GM18870 (cell line): ENCODE data around the gene C11orf24.
"Not testable (repeated sequence)": the region's sequence is repeated elsewhere in the genome, so short reads cannot be mapped to it uniquely, and the experiment has no call there.

Experiments used
- ATAC-seq: cut with Tn5 transposase; IDR thresholded peaks from one replicate; pipeline ENCODE4 v1.9.1; 2021; ENCODE audit warnings: moderate library complexity; ENCODE audit not compliant: unreplicated experiment

Gene C11orf24

GRCh38 chr11:68299517-68299879 is 27.7 kb upstream of the C11orf24 start:
- not testable (repeated sequence) for ATAC-seq

- no peak for ATAC-seq
Observed at GRCh38 chr11:68298659-68299516, 27.1 kb upstream of the C11orf24 start.

GRCh38 chr11:68297812-68298658 is 26.3 kb upstream of the C11orf24 start:
- no peak for ATAC-seq

- ATAC-seq: no peak
Observed at GRCh38 chr11:68297494-68297811, 25.7 kb upstream of the C11orf24 start.

- no peak for ATAC-seq
Observed at GRCh38 chr11:68297052-68297378, 25.2 kb upstream of the C11orf24 start.

GRCh38 chr11:68296344-68297051 is 24.7 kb upstream of the C11orf24 start:
- ATAC-seq: no peak

- ATAC-seq: no peak
Observed at GRCh38 chr11:68295940-68296339, 24.2 kb upstream of the C11orf24 start.

GRCh38 chr11:68295271-68295670 is 23.5 kb upstream of the C11orf24 start:
- ATAC-seq: no peak

GRCh38 chr11:68293708-68294107 is 21.9 kb upstream of the C11orf24 start:
- no peak for ATAC-seq

- no peak for ATAC-seq
Observed at GRCh38 chr11:68289456-68289855, 17.7 kb upstream of the C11orf24 start.

- no peak for ATAC-seq
Observed at GRCh38 chr11:68287419-68287818, 15.6 kb upstream of the C11orf24 start.

GRCh38 chr11:68284588-68284987 is 12.8 kb upstream of the C11orf24 start:
- not testable (repeated sequence) for ATAC-seq

GRCh38 chr11:68282861-68283230 is 11.1 kb upstream of the C11orf24 start:
- ATAC-seq: no peak

- peak; percentile 67 for ATAC-seq
Observed at GRCh38 chr11:68282141-68282860, 10.5 kb upstream of the C11orf24 start.

GRCh38 chr11:68279676-68280075 is 7.9 kb upstream of the C11orf24 start:
- no peak for ATAC-seq

GRCh38 chr11:68276861-68277260 is 5.1 kb upstream of the C11orf24 start:
- ATAC-seq: no peak

GRCh38 chr11:68275721-68276507 is 4.1 kb upstream of the C11orf24 start:
- ATAC-seq: no peak

GRCh38 chr11:68274306-68274705 is 2.5 kb upstream of the C11orf24 start:
- ATAC-seq: no peak

GRCh38 chr11:68273026-68273738 is 1.4 kb upstream of the C11orf24 start:
- no peak for ATAC-seq
